PC-9 (cell line): ENCODE data around the gene SPTBN5.

ENCODE experiments used
- EZH2 ChIP-seq: fragments of 200-600 bp; sonication (generic); IDR thresholded peaks from 2 replicates; pipeline ENCODE4 v1.8.0; 2017; ENCODE audit warnings: antibody characterized with exemption, low read depth
- TF ChIP-seq, protein P1 (sequence below): fragments of 200-600 bp; sonication (generic); conservative IDR thresholded peaks from 2 replicates; pipeline ENCODE4 v1.6.1; 2017; ENCODE audit warnings: mixed run types, antibody characterized with exemption, mild to moderate bottlenecking, moderate library complexity

DNA sequence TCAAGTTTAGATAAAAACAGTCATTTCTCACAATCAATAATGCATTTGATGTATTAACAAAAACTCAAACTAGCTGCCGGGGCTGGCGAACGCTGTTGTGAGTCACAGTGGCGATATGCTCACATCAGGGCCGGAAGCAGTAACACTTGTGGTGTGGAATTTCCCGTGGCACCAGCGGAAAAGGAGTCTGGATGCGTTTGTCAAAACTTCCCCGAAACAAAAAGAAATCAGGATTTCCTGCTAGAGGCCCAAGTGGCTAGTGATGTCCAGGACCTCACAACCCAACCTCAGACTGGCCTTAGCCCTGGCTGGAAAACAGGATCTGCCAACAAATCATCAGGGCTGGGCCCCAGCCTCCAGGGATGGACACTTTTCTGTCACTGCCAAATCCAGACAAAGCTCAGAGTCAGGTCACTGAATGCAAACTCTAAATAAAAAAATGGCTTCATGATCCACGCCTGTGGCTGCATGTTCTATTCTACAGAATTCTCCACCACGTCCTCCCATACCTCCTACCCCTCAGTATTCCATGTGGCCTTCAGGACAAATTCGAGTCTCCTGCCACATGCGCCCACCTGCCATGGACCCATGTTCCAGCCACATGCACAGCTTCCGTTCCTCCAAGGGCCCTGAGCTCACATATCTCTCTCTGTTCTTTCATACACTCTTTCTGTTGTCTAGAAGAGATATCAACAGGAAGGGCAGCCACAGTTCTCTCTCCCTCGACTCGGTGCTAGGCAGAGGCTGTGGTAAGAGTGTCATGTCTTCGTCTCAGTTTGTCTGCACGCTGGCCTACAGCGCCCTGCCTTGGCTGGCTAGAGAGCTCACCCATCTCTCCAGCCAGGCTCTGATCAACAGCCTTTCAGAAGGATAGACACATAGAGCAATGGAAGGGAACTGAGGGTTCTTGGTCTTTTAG, 43.1 kb upstream of the SPTBN5 start:
- TF ChIP-seq, protein P1, sequence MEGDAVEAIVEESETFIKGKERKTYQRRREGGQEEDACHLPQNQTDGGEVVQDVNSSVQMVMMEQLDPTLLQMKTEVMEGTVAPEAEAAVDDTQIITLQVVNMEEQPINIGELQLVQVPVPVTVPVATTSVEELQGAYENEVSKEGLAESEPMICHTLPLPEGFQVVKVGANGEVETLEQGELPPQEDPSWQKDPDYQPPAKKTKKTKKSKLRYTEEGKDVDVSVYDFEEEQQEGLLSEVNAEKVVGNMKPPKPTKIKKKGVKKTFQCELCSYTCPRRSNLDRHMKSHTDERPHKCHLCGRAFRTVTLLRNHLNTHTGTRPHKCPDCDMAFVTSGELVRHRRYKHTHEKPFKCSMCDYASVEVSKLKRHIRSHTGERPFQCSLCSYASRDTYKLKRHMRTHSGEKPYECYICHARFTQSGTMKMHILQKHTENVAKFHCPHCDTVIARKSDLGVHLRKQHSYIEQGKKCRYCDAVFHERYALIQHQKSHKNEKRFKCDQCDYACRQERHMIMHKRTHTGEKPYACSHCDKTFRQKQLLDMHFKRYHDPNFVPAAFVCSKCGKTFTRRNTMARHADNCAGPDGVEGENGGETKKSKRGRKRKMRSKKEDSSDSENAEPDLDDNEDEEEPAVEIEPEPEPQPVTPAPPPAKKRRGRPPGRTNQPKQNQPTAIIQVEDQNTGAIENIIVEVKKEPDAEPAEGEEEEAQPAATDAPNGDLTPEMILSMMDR, result no peak
- TF ChIP-seq EZH2, result no peak
